ENCODE data around the gene TIMM17A. TPM values are rescaled to one million over a fixed set of nuclear protein-coding genes. Genes with fewer than 3 reads are reported as not detected.

The TIMM17A gene
- total RNA-seq, 4 donors from 2014 or later, result 18.8 to 24.8 (median 21.3) TPM

DNA sequence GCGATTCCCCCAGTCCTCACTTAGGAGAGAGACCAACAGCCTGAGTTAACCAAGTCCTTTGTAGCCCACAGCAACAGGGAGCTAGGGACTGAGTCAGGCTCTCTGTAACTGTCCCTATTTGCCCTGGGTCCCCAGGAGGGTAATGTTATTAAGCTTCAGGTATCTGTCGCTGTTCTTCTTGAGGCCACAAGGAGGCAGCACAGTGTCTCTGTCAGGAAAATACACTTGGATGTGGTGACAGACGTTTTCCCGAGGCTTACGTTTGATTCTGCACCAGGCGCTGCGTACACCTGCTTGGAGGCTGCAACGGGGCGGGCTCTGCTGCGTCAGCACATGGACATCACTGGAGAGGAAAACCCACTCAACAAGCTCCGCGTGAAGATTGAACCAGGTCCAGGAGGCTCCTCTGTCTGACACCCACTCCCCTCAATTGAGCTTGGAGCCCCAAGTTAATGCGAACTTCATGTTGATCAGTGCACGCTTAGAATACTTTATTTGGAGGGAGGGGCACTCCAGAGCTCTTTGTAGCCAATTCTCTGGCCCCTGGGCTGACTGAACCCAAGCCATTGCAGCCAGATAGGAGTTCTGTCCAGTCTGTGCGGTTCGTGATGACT is 44.4 kb downstream of the TIMM17A start:
- H3K9me3 ChIP-seq, result no peaks in the 10 kb centered on the region
- H3K27ac ChIP-seq, result no peak overlapping the region
- WGBS, result 50% methylated on average over 15 of the region's 16 CpGs
- peaks cover 86% of the 10 kb centered on the region for H3K36me3 ChIP-seq
- H3K4me1 ChIP-seq, result no peaks in the 10 kb centered on the region
- TF ChIP-seq EP300 (IDR thresholded peaks at IDR 0.05) (no peak), POLR2AphosphoS5 (IDR thresholded peaks at IDR 0.05) (no peak), POLR2A (IDR thresholded peaks at IDR 0.05) (no peak)
- TF ChIP-seq, protein P1, sequence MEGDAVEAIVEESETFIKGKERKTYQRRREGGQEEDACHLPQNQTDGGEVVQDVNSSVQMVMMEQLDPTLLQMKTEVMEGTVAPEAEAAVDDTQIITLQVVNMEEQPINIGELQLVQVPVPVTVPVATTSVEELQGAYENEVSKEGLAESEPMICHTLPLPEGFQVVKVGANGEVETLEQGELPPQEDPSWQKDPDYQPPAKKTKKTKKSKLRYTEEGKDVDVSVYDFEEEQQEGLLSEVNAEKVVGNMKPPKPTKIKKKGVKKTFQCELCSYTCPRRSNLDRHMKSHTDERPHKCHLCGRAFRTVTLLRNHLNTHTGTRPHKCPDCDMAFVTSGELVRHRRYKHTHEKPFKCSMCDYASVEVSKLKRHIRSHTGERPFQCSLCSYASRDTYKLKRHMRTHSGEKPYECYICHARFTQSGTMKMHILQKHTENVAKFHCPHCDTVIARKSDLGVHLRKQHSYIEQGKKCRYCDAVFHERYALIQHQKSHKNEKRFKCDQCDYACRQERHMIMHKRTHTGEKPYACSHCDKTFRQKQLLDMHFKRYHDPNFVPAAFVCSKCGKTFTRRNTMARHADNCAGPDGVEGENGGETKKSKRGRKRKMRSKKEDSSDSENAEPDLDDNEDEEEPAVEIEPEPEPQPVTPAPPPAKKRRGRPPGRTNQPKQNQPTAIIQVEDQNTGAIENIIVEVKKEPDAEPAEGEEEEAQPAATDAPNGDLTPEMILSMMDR (IDR thresholded peaks at IDR 0.05), result peak; percentile 17 to 75
- no peak for DNase-seq (ENCODE audit: low spot score in 2 of 2)
- no peak overlapping the region for H3K4me3 ChIP-seq
- H3K27me3 ChIP-seq, result no peaks in the 10 kb centered on the region

DNA sequence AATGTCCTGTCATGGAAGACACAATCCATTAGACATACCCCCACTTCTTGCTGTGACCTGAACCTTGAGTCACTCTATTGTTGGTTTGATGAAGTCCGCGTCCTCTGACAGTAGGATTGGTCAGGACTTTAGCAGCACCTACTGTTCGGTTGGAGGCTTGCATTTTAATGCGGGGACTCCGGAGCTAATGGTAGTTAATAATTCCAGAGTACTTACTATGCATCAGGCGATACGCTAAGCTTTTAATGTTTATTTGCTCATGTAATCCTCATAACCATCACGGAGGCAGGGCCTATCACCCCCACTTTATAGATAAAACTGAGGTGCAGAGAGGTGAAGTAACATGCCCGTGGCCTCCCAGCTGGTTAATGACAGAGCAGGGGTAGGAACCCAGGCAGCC is 47.2 kb downstream of the TIMM17A start:
- H3K27ac ChIP-seq, result no peak overlapping the region
- no peaks in the 10 kb centered on the region for H3K9me3 ChIP-seq
- no peak for TF ChIP-seq POLR2A (IDR thresholded peaks at IDR 0.05)
- peaks cover 80% of the 10 kb centered on the region for H3K36me3 ChIP-seq
- 86% methylated on average over 9 of the region's 9 CpGs for WGBS
- H3K27me3 ChIP-seq, result no peaks in the 10 kb centered on the region
- DNase-seq (ENCODE audit: low spot score in 2 of 2), result no peak
- no peak overlapping the region for H3K4me3 ChIP-seq
- peaks cover 9% of the 10 kb centered on the region for H3K4me1 ChIP-seq

DNA sequence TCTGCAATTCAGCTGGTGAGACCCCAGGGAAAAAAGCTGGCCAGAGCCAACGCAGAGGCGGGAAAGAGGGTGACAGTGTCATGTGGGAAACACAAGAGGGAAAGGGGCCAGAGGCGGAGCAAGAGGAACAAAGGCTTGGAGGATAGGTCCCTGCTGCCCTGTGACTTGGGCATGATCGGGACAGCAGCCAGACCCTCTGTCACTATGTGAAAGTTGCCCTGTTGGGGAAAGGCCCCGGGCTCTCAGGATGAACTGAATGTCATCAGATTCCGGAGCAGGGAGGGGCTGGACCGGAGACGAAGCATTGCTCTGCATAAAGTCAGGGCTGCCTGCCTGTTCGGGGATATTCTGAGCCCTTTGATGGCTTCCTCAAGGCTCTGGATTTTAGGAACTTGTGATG is 49.4 kb downstream of the TIMM17A start:
- H3K4me1 ChIP-seq, result peaks cover 30% of the 10 kb centered on the region
- H3K27me3 ChIP-seq, result no peaks in the 10 kb centered on the region
- no peaks in the 10 kb centered on the region for H3K9me3 ChIP-seq
- 70% methylated on average over 9 of the region's 9 CpGs for WGBS
- no peak for DNase-seq (ENCODE audit: low spot score in 2 of 2)
- no peak overlapping the region for H3K27ac ChIP-seq
- H3K36me3 ChIP-seq, result peaks cover 69% of the 10 kb centered on the region
- TF ChIP-seq EP300 (IDR thresholded peaks at IDR 0.05), result no peak
- TF ChIP-seq POLR2A (IDR thresholded peaks at IDR 0.05), result no peak
- no peak for TF ChIP-seq POLR2AphosphoS5 (IDR thresholded peaks at IDR 0.05)
- TF ChIP-seq, protein P1 (IDR thresholded peaks at IDR 0.05), result no peak
- no peak overlapping the region for H3K4me3 ChIP-seq

DNA sequence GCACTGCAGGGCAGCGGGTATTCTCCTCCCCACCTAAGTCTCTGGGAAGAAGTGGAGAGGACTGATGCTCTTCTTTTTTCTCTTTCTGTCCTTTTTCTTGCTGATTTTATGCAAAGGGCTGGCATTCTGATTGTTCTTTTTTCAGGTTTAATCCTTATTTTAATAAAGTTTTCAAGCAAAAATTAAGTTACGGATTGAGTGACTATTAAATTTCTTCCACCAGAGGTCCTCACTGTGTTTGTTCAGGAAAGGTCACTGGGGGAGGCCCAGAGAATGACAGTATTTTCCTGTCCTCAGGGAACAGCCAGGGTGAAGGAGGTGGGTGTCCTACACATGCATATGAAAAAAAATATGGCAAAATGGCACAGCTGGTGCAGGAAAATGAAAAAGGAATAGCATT is 50.7 kb downstream of the TIMM17A start:
- Histone ChIP-seq H3K27ac (no peak overlapping the region), H3K27me3 (no peaks in the 10 kb centered on the region), H3K36me3 (peaks cover 57% of the 10 kb centered on the region), H3K4me1 (peaks cover 39% of the 10 kb centered on the region), H3K4me3 (no peak overlapping the region), H3K9me3 (no peaks in the 10 kb centered on the region)
- TF ChIP-seq EP300 (IDR thresholded peaks at IDR 0.05) (no peak), POLR2AphosphoS5 (IDR thresholded peaks at IDR 0.05) (no peak), POLR2A (IDR thresholded peaks at IDR 0.05) (no peak)
- TF ChIP-seq, protein P1 (IDR thresholded peaks at IDR 0.05), result peak in 1 of 2 donors; percentile 12
- no peak for DNase-seq (ENCODE audit: low spot score in 2 of 2)
- WGBS, result 65% methylated on average over 2 of the region's 2 CpGs

DNA sequence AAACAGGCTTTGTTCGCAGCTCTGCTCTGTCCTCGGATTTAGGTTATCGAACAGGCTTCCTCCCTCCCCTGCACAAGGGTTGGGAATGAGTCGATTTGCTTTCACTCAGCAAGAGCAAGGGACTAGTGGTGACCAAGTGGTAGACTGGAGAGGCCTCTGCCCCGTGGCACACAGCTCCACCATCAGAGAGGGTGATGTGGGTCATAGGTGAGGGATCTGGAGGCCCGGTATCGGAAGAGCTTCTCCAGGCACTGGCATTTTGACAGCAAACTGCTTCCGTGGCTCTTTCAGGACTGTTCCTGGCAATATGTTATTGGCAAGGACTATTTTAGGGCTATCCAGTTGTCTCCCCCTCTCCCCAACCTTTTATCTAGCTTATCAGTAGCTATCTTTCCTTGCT is 52.0 kb downstream of the TIMM17A start:
- Histone ChIP-seq H3K4me3 (no peak overlapping the region), H3K36me3 (peaks cover 43% of the 10 kb centered on the region), H3K27me3 (no peaks in the 10 kb centered on the region), H3K4me1 (peaks cover 39% of the 10 kb centered on the region), H3K27ac (no peak overlapping the region), H3K9me3 (no peaks in the 10 kb centered on the region)
- 57% methylated on average over 8 of the region's 8 CpGs for WGBS
- DNase-seq (ENCODE audit: low spot score in 2 of 2), result no peak
- TF ChIP-seq POLR2A (IDR thresholded peaks at IDR 0.05) (no peak), POLR2AphosphoS5 (IDR thresholded peaks at IDR 0.05) (no peak), EP300 (IDR thresholded peaks at IDR 0.05) (no peak)
- TF ChIP-seq, protein P1 (IDR thresholded peaks at IDR 0.05), result no peak

Data from suprapubic skin (tissue), 4 donors.